ENCODE results near the gene BLID. TPM values are rescaled to one million over a fixed set of nuclear protein-coding genes. Genes with fewer than 3 reads are reported as not detected.
A peak's percentile ranks its signal among the peaks of the same experiment; 100 is the strongest.

Gene BLID
- total and polyA plus RNA-seq, 7 donors = 0.04 to 0.45 TPM; not detected in 5

DNA sequence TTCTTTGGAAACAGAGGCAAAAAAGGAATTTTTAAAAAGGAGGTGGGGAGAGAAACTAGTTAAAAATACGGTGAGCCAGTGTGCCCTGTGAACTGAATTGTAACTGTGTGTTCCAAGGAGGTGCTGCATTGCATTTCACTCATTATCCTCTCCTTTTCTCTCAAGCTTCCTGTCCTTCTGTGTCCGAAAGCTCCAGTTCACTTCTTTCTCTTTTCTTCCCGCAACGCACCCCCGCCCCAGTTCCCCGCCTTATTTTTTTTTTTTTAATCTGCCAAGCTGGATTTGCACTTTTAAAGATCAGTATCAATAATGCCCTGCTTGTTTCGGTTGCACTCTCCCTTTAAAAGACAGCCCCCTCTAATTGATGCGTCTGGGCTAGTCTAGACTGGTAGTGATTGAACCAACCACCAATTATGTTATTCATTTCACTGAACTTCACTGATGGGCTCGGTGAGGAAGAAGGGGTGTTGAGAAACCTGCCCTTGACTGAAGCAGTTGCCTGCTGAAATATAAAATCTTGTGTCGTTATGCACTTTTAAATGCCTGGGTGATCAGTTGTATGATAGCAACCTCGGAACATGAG lies 18.5 kb downstream of the BLID start:
- Histone ChIP-seq H3K9me3 (no peaks in the 10 kb centered on the region), H3K4me1 (peaks cover 24% of the 10 kb centered on the region), H3K27me3 (ENCODE audit: insufficient read depth in 3 of 3, low read length in 2 of 3) (peaks cover 0 to 6% (median 0%) of the 10 kb centered on the region in 3 donors), H3K36me3 (ENCODE audit: insufficient read depth in 1 of 2, low read depth in 1 of 2) (no peaks in the 10 kb centered on the region), H3K27ac (peak overlapping the region; percentile 90), H3K4me3 (peak overlapping the region; percentile 76)
- no peak for ATAC-seq
- no peak for DNase-seq
- 14 to 22% (median 17%) methylated on average over 11 of the region's 11 CpGs for WGBS, 3 donors
- intact Hi-C loops (cut with DNase I) = no loop called here
- TF ChIP-seq CTCF (IDR thresholded peaks at IDR 0.05) = no peak

- TF ChIP-seq CTCF (IDR thresholded peaks at IDR 0.05) = no peak
Measured at GRCh38 chr11:122096272-122097112, 19.5 kb downstream of the BLID start.

GRCh38 chr11:122095681-122096262 lies 20.2 kb downstream of the BLID start:
- no peaks in the 10 kb centered on the region for H3K9me3 ChIP-seq
- H3K4me3 ChIP-seq = peak overlapping the region; percentile 76
- ATAC-seq = no peak
- peaks cover 18% of the 10 kb centered on the region for H3K4me1 ChIP-seq
- H3K27me3 ChIP-seq (ENCODE audit: insufficient read depth in 3 of 3, low read length in 2 of 3) = peaks cover 0 to 6% (median 0%) of the 10 kb centered on the region in 3 donors
- peak overlapping the region; percentile 90 for H3K27ac ChIP-seq
- peaks cover 0 to 7% of the 10 kb centered on the region in 2 donors for H3K36me3 ChIP-seq (ENCODE audit: insufficient read depth in 1 of 2, low read depth in 1 of 2)
- TF ChIP-seq CTCF (IDR thresholded peaks at IDR 0.05) = no peak
- WGBS, 3 donors = 27 to 51% (median 32%) methylated on average over 12 of the region's 12 CpGs
- no peak for DNase-seq
- intact Hi-C loops (cut with DNase I) = loop anchor here in 1 of 2 donors (1.0 kb wide), 1 partner anchor 62 kb away; no protein-coding TSS in a partner anchor

More at GRCh38 chr11:122096272-122097112, 19.5 kb downstream of the BLID start:
- WGBS, 3 donors = 25 to 31% (median 26%) methylated on average over 12 of the region's 12 CpGs
- Histone ChIP-seq H3K4me1 (peaks cover 18% of the 10 kb centered on the region), H3K27ac (peak overlapping the region; percentile 90), H3K27me3 (ENCODE audit: insufficient read depth in 3 of 3, low read length in 2 of 3) (peaks cover 0 to 6% (median 0%) of the 10 kb centered on the region in 3 donors), H3K4me3 (peak overlapping the region; percentile 76), H3K9me3 (no peaks in the 10 kb centered on the region), H3K36me3 (ENCODE audit: insufficient read depth in 1 of 2, low read depth in 1 of 2) (peaks cover 0 to 1% of the 10 kb centered on the region in 2 donors)
- ATAC-seq (no peak), DNase-seq (no peak)
- intact Hi-C loops (cut with DNase I) = loop anchor here in 1 of 2 donors (1.0 kb wide), 1 partner anchor 61 kb away; no protein-coding TSS in a partner anchor

DNA sequence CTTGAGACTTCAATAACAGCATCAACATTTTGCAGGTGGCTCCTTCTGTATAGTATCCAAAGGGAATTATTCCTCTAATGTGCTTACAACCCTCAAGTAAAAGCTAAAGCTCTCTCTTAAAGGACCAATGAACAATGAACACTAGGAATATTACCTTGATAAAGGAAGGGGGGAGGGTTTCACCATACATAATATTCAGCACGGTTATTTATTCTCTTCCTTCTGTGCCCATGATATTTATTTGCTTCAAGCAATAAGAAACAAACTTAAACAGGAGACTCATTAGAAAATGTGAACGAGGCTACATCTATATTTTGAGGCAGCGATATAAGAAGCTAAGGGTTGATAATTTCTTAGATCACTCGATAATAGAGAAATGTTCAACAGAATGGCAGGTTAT lies 21.2 kb downstream of the BLID start:
- intact Hi-C loops (cut with DNase I) = no loop called here

More for the DNA sequence above, 21.2 kb downstream of the BLID start:
- Histone ChIP-seq H3K4me1 (peaks cover 18% of the 10 kb centered on the region), H3K27me3 (ENCODE audit: insufficient read depth in 3 of 3, low read length in 2 of 3) (peaks cover 0 to 2% (median 0%) of the 10 kb centered on the region in 3 donors), H3K4me3 (peak overlapping the region; percentile 76), H3K27ac (peak overlapping the region; percentile 90), H3K36me3 (ENCODE audit: insufficient read depth in 1 of 2, low read depth in 1 of 2) (peaks cover 0 to 7% of the 10 kb centered on the region in 2 donors), H3K9me3 (no peaks in the 10 kb centered on the region)
- WGBS, 3 donors = 47 to 68% (median 49%) methylated on average over 4 of the region's 4 CpGs
- no peak for TF ChIP-seq CTCF (IDR thresholded peaks at IDR 0.05)
- ATAC-seq = no peak
- DNase-seq = no peak
